Activated CD8-positive, alpha-beta memory T cell treated with anti-CD3 and anti-CD28 coated beads for 48 hours (primary cell): ENCODE measurements around the gene NCS1.

ENCODE experiments used
- DNase-seq, 3 experiments: peaks; one replicate each; pipeline ENCODE4 v3.0.0-alpha.2; 2020; ENCODE audit warnings: low read depth in 2 of 3, low spot score in 2 of 3

NCS1 gene

DNA sequence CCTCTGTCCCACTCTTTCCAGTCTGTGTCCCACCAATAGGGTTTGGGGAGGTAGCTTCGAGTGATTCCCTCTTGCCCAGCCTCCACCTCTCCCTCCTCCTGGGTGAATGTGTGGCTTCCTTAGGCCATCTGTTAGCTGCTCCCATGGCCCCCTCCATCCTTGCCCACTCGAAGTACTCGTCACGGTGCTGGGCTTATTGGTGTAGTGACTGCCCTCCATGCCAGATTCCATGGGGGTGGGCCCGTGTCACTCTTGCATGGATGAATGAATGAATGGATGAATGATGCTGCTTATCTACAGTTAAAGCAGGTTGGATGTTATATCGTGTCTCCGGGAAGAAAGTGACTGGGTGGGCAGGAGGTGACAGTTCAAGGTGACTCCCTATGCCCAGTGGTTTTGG, 112.5 kb downstream of the NCS1 start:
- DNase-seq = no peak

DNA sequence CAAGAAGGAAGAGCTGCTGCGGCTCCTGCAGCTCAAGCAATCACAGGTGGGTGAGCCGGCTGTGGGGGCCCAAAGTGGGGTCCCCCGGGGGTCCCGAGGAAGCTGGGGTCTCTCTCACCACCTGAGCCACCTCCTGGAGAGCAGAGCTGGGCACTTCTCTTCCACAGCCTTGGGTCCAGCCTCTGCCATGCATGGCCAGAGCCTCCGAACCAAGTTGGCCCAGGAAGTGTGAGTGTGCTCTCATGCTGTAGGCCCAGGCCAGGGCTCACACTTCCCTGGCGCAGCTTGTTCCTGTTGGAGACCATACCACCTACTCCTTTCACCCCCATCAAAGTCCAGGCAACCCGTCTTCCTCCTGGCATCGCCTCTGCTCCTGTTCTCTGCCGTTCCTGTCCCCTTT, 113.1 kb downstream of the NCS1 start:
- no peak for DNase-seq

DNA sequence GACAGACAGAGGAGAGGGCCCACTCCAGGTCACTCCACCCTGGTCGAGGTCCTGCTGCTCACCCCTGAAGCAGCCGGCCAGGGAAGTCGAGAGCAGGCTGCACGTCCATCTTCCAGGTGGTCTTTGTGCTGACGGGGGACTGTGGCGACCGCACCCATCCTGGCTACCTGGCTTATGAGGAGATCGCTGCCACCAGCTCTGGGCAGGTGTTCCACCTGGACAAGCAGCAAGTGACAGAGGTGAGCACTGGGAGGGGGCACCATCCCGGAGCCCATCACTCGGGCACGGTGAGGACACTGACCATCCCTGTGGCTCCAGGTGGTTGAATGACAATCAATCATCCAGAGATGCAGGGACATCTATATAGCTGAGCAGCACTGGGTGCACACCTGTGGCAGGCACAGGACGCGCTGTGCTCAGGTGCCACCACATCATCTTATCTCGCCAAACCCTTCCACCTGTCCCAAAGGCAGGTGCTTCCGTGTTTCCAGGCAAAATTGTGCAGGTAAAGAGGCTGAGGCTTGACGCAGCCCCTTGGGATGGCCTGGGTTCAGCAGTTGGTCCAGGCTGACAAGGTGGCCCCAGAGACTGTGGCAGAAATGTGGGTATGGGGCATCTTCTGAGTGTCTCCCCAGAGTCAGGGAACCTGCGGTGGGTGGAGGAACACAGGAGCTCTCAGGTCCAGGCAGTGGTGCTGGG, 114.0 kb downstream of the NCS1 start:
- no peak for DNase-seq
